H9 (cell line): Measurements from ENCODE around the gene TRIM44. TPM values are rescaled to one million over a fixed set of nuclear protein-coding genes. Genes with fewer than 3 reads are reported as not detected.

Experiments used
- DNase-seq: peaks from one replicate; pipeline ENCODE4 v3.0.0-alpha.2; 2017
- H2AFZ ChIP-seq: one replicate; pipeline ENCODE4 v1.6.1; 2013; ENCODE audit warnings: mild to moderate bottlenecking, low read length, control low read depth, moderate library complexity
- H2AK5ac ChIP-seq: 2 replicates; pipeline ENCODE4 v1.6.1; 2013; ENCODE audit warnings: low read length, control low read depth, mixed read lengths; ENCODE audit not compliant: insufficient read length
- H2BK120ac ChIP-seq: one replicate; pipeline ENCODE4 v1.6.1; 2013; ENCODE audit warnings: low read depth, mild to moderate bottlenecking, low read length, control low read depth, inconsistent platforms; ENCODE audit not compliant: poor library complexity, severe bottlenecking
- H2BK12ac ChIP-seq: 2 replicates; pipeline ENCODE4 v1.6.1; 2013; ENCODE audit warnings: low read length, control low read depth, mixed read lengths, low read depth; ENCODE audit not compliant: insufficient read length
- H2BK15ac ChIP-seq: 2 replicates; pipeline ENCODE4 v1.6.1; 2013; ENCODE audit warnings: low read depth, low read length, control low read depth
- H2BK20ac ChIP-seq: one replicate; pipeline ENCODE4 v1.6.1; 2013; ENCODE audit warnings: low read depth, mild to moderate bottlenecking, low read length, control low read depth, inconsistent platforms; ENCODE audit not compliant: poor library complexity, severe bottlenecking
- H2BK5ac ChIP-seq: 2 replicates; pipeline ENCODE4 v1.6.1; 2013; ENCODE audit warnings: low read length, control low read depth, mixed read lengths; ENCODE audit not compliant: insufficient read length
- H3K14ac ChIP-seq: 2 replicates; pipeline ENCODE4 v1.6.1; 2013; ENCODE audit warnings: low read length, control low read depth; ENCODE audit not compliant: insufficient read depth
- H3K18ac ChIP-seq: 2 replicates; pipeline ENCODE4 v1.6.1; 2013; ENCODE audit warnings: low read depth, mild to moderate bottlenecking, mixed read lengths, low read length, control low read depth; ENCODE audit not compliant: insufficient read length
- H3K23ac ChIP-seq: 2 replicates; pipeline ENCODE4 v1.6.1; 2013; ENCODE audit warnings: low read length, control low read depth, mixed read lengths, low read depth; ENCODE audit not compliant: insufficient read length
- H3K23me2 ChIP-seq: 2 replicates; pipeline ENCODE4 v1.6.1; 2013; ENCODE audit warnings: low read depth, mild to moderate bottlenecking, mixed read lengths, low read length, control low read depth; ENCODE audit not compliant: insufficient read length, poor library complexity, severe bottlenecking
- H3K27ac ChIP-seq: 2 replicates; pipeline ENCODE4 v1.5.1; 2013; ENCODE audit warnings: low read length, control low read depth, mixed read lengths, low read depth; ENCODE audit not compliant: insufficient read length
- H3K27me3 ChIP-seq: 2 replicates; pipeline ENCODE4 v1.6.1; 2013; ENCODE audit warnings: low read length, control low read depth, inconsistent platforms; ENCODE audit not compliant: insufficient read depth
- H3K4ac ChIP-seq: 2 replicates; pipeline ENCODE4 v1.6.1; 2013; ENCODE audit warnings: low read depth, mild to moderate bottlenecking, control low read depth, inconsistent platforms, low read length, moderate library complexity
- H3K4me1 ChIP-seq: 2 replicates; pipeline ENCODE4 v1.6.1; 2013; ENCODE audit warnings: low read length, control low read depth, inconsistent platforms; ENCODE audit not compliant: insufficient read depth
- H3K4me2 ChIP-seq: 2 replicates; pipeline ENCODE4 v1.6.1; 2013; ENCODE audit warnings: low read length, control low read depth, mixed read lengths; ENCODE audit not compliant: insufficient read length, insufficient read depth
- H3K56ac ChIP-seq: 2 replicates; pipeline ENCODE4 v1.6.1; 2013; ENCODE audit warnings: low read depth, mild to moderate bottlenecking, mixed read lengths, low read length, control low read depth; ENCODE audit not compliant: insufficient read length
- H3K79me1 ChIP-seq: 2 replicates; pipeline ENCODE4 v1.6.1; 2013; ENCODE audit warnings: low read depth, mild to moderate bottlenecking, moderate library complexity, low read length, control low read depth, inconsistent platforms; ENCODE audit not compliant: insufficient read depth, poor library complexity, severe bottlenecking
- H3K79me2 ChIP-seq: 2 replicates; pipeline ENCODE4 v1.6.1; 2013; ENCODE audit warnings: low read length, control low read depth, inconsistent platforms; ENCODE audit not compliant: insufficient read depth
- H3K9ac ChIP-seq: 2 replicates; pipeline ENCODE4 v1.6.1; 2013; ENCODE audit warnings: low read length, control low read depth, mixed read lengths; ENCODE audit not compliant: insufficient read length; ENCODE audit errors: extremely low read depth
- H3K9me3 ChIP-seq: one replicate; pipeline ENCODE4 v1.6.1; 2013; ENCODE audit warnings: low read depth, low read length, inconsistent platforms; ENCODE audit not compliant: control insufficient read depth
- H3T11ph ChIP-seq: one replicate; pipeline ENCODE4 v1.6.1; 2013; ENCODE audit warnings: mild to moderate bottlenecking, low read length, control low read depth, inconsistent platforms
- H4K20me1 ChIP-seq: one replicate; pipeline ENCODE4 v1.6.1; 2013; ENCODE audit not compliant: control insufficient read depth, insufficient read length, insufficient read depth
- H4K5ac ChIP-seq: 2 replicates; pipeline ENCODE4 v1.6.1; 2013; ENCODE audit warnings: low read depth, mild to moderate bottlenecking, mixed read lengths, low read length, control low read depth; ENCODE audit not compliant: insufficient read length
- H4K8ac ChIP-seq: replicated peaks from 2 replicates; pipeline ENCODE4 v1.6.1; 2013; ENCODE audit warnings: low read length, control low read depth, mixed read lengths, low read depth; ENCODE audit not compliant: insufficient read length
- H4K91ac ChIP-seq: 2 replicates; pipeline ENCODE4 v1.6.1; 2013; ENCODE audit warnings: low read depth, mild to moderate bottlenecking, moderate library complexity, mixed read lengths, low read length, control low read depth; ENCODE audit not compliant: insufficient read length
- H3K27ac Mint-ChIP-seq, 3 experiments: 2 replicates in 2 of 3; 3 replicates in 1 of 3; pipeline ENCODE4 v1.8.0; 2020 to 2021; ENCODE audit warnings: mixed read lengths in 3 of 3, mild to moderate bottlenecking in 1 of 3, moderate library complexity in 1 of 3
- H3K27me3 Mint-ChIP-seq: 2 replicates; pipeline ENCODE4 v1.8.0; 2021; ENCODE audit warnings: low read depth, mild to moderate bottlenecking, moderate library complexity, mixed read lengths
- H3K36me3 Mint-ChIP-seq, 3 experiments: 2 replicates in 2 of 3; 3 replicates in 1 of 3; pipeline ENCODE4 v1.8.0; 2020 to 2021; ENCODE audit warnings: low read depth in 3 of 3, mixed read lengths in 3 of 3; ENCODE audit not compliant: insufficient read depth in 1 of 3
- H3K4me1 Mint-ChIP-seq, 2 experiments: 2 replicates each; pipeline ENCODE4 v1.8.0; 2020; ENCODE audit warnings: mixed read lengths in 2 of 2
- H3K4me3 Mint-ChIP-seq, 2 experiments: 2 replicates in 1 of 2; 3 replicates in 1 of 2; pipeline ENCODE4 v1.8.0; 2020 to 2021; ENCODE audit warnings: mild to moderate bottlenecking in 2 of 2, mixed read lengths in 2 of 2, moderate library complexity in 1 of 2
- H3K9me3 Mint-ChIP-seq, 2 experiments: 2 replicates in 1 of 2; 3 replicates in 1 of 2; pipeline ENCODE4 v1.8.0; 2020; ENCODE audit warnings: mild to moderate bottlenecking in 2 of 2, mixed read lengths in 2 of 2, moderate library complexity in 1 of 2
- WGBS: extraction: QIAGEN DNeasy Blood & Tissue Kit; methylation state at CpG from one replicate; pipeline ENCODE4 v1.1.7; 2013; ENCODE audit warnings: missing lambda C conversion rate, low lambda C conversion rate, mixed read lengths; ENCODE audit not compliant: insufficient read length; ENCODE audit errors: extremely low coverage; 5-methylcytosine and 5-hydroxymethylcytosine counted together
- total RNA-seq: library from RNA; stranded (reverse); gene quantifications from 2 replicates; pipeline ENCODE4 v1.2.1, GENCODE V29; 2021
- TF ChIP-seq, protein P1 (sequence below): fragments of 200-600 bp; sonication (generic); conservative IDR thresholded peaks from 3 replicates; pipeline ENCODE4 v1.8.0; 2021; ENCODE audit warnings: antibody characterized with exemption, mild to moderate bottlenecking

TRIM44 gene
- total RNA-seq, 1 experiment from 2014 or later = 37.7 TPM

GRCh38 chr11:35799655-35800054 lies 137.1 kb downstream of the TRIM44 start:
- WGBS = no CpG with 5 or more reads among the region's 3 CpGs

More at GRCh38 chr11:35799655-35800054, 137.1 kb downstream of the TRIM44 start:
- Histone ChIP-seq H3K23me2 (no peaks in the 10 kb centered on the region), H3K4me2 (no peak overlapping the region), H4K91ac (no peak overlapping the region), H3K56ac (no peak overlapping the region), H3K27ac (no peak overlapping the region), H3K79me2 (no peaks in the 10 kb centered on the region), H3K4me1 (no peaks in the 10 kb centered on the region), H4K20me1 (no peaks in the 10 kb centered on the region), H3K23ac (no peak overlapping the region), H2AFZ (no peak overlapping the region), H3K14ac (no peak overlapping the region), H2BK12ac (no peak overlapping the region), H3K4ac (no peak overlapping the region), H3K9ac (no peak overlapping the region), H2BK120ac (no peak overlapping the region), H4K5ac (no peak overlapping the region), H2BK20ac (no peak overlapping the region), H2AK5ac (no peak overlapping the region), H3K9me3 (no peaks in the 10 kb centered on the region), H3K18ac (no peak overlapping the region), H3K79me1 (no peaks in the 10 kb centered on the region), H2BK5ac (no peak overlapping the region), H2BK15ac (no peak overlapping the region), H3K27me3 (no peaks in the 10 kb centered on the region), H4K8ac (no peak overlapping the region), H3T11ph (no peak overlapping the region)
- H3K9me3 Mint-ChIP-seq = no peaks in the 10 kb centered on the region; a peak in 1 of 5 replicates
- peaks cover 7 to 9% of the 10 kb centered on the region in 2 experiments; a peak in 3 of 4 replicates for H3K4me1 Mint-ChIP-seq
- no peak overlapping the region for H3K4me3 Mint-ChIP-seq
- peaks cover 0 to 8% (median 3%) of the 10 kb centered on the region in 3 experiments; a peak in 3 of 7 replicates for H3K36me3 Mint-ChIP-seq
- H3K27me3 Mint-ChIP-seq = no peaks in the 10 kb centered on the region
- TF ChIP-seq, protein P1, sequence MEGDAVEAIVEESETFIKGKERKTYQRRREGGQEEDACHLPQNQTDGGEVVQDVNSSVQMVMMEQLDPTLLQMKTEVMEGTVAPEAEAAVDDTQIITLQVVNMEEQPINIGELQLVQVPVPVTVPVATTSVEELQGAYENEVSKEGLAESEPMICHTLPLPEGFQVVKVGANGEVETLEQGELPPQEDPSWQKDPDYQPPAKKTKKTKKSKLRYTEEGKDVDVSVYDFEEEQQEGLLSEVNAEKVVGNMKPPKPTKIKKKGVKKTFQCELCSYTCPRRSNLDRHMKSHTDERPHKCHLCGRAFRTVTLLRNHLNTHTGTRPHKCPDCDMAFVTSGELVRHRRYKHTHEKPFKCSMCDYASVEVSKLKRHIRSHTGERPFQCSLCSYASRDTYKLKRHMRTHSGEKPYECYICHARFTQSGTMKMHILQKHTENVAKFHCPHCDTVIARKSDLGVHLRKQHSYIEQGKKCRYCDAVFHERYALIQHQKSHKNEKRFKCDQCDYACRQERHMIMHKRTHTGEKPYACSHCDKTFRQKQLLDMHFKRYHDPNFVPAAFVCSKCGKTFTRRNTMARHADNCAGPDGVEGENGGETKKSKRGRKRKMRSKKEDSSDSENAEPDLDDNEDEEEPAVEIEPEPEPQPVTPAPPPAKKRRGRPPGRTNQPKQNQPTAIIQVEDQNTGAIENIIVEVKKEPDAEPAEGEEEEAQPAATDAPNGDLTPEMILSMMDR = peak; percentile 60
- DNase-seq = no peak
- H3K27ac Mint-ChIP-seq = no peak overlapping the region
